B cell (primary cell): ENCODE measurements around the gene WASF2. TPM values are rescaled to one million over a fixed set of nuclear protein-coding genes. Genes with fewer than 3 reads are reported as not detected.

Experiments
- ATAC-seq: fragments of 200-7000 bp; cut with Tn5 transposase; one replicate; pipeline ENCODE4 v1.10.0; 2021; ENCODE audit warnings: low read depth, mild to moderate bottlenecking, moderate number of reproducible peaks, moderate library complexity
- CTCF ChIA-PET: fragments of 350-600 bp; sonication (Branson Sonifier 250); formaldehyde crosslinking; loops from one replicate; lab custom pipeline; 2021; ENCODE audit warnings: antibody characterized with exemption, inconsistent platforms; lab: Charles Lee
- POLR2A ChIA-PET: fragments of 350-600 bp; sonication (Branson Sonifier 250); formaldehyde crosslinking; loops from one replicate; lab custom pipeline; 2021; ENCODE audit warnings: antibody characterized with exemption; lab: Charles Lee
- DNase-seq: peaks from one replicate; pipeline ENCODE4 v3.0.0; 2013
- H2AFZ ChIP-seq: 2 replicates; pipeline ENCODE4 v1.6.1; 2012; ENCODE audit warnings: mild to moderate bottlenecking, low read depth, low read length; ENCODE audit not compliant: insufficient read depth, poor library complexity, severe bottlenecking
- H3K27ac ChIP-seq, 2 donors: 1 replicate in 1 of 2; 2 replicates in 1 of 2; pipeline ENCODE4 v1.5.1; 2012 to 2013; ENCODE audit warnings: low read length in 2 of 2, mild to moderate bottlenecking in 2 of 2, moderate library complexity in 1 of 2
- H3K27me3 ChIP-seq, 4 experiments: fragments of 200-600 bp in 1 of 4; sonication (generic) in 1 of 4; replicated peaks in 1 of 4; 1 replicate in 2 of 4; 2 replicates in 2 of 4; pipeline versions ENCODE4 v1.6.1 to v1.7.0; 2013 to 2016; ENCODE audit warnings: low read length in 3 of 4, mild to moderate bottlenecking in 2 of 4, mixed read lengths in 1 of 4, moderate library complexity in 1 of 4; ENCODE audit not compliant: insufficient read depth in 4 of 4, control insufficient read depth in 3 of 4; ENCODE audit errors: control extremely low read depth in 1 of 4
- H3K36me3 ChIP-seq, 2 experiments: replicated peaks in 1 of 2; 1 replicate in 1 of 2; 2 replicates in 1 of 2; pipeline versions ENCODE4 v1.6.1 to v1.7.1; 2013; ENCODE audit warnings: low read length in 1 of 2; ENCODE audit not compliant: insufficient read depth in 2 of 2, control insufficient read depth in 1 of 2; ENCODE audit errors: control extremely low read depth in 1 of 2, extremely low read depth in 1 of 2
- H3K4me1 ChIP-seq, 2 donors: fragments of 200-600 bp in 1 of 2; sonication (generic) in 1 of 2; 1 replicate in 1 of 2; 2 replicates in 1 of 2; pipeline versions ENCODE4 v1.5.1 to v1.6.1; 2013 to 2017; ENCODE audit warnings: low read length in 2 of 2; ENCODE audit not compliant: control insufficient read depth in 2 of 2, insufficient read depth in 2 of 2
- H3K4me2 ChIP-seq: replicated peaks from 2 replicates; pipeline ENCODE3; 2012; ENCODE audit warnings: mild to moderate bottlenecking, low read depth, low read length; ENCODE audit not compliant: poor library complexity, severe bottlenecking
- H3K4me3 ChIP-seq, 5 experiments: fragments of 200-600 bp in 1 of 5; sonication (generic) in 1 of 5; 1 replicate in 3 of 5; 2 replicates in 2 of 5; pipeline versions ENCODE4 v1.5.1 to v1.7.0; 2011 to 2016; ENCODE audit warnings: low read length in 4 of 5, mild to moderate bottlenecking in 4 of 5, low read depth in 2 of 5, control low read depth in 1 of 5, moderate library complexity in 1 of 5; ENCODE audit not compliant: insufficient read depth in 1 of 5; ENCODE audit errors: control extremely low read depth in 1 of 5, extremely low read depth in 1 of 5
- H3K79me2 ChIP-seq: fragments of 200-600 bp; sonication (generic); one replicate; pipeline ENCODE4 v1.6.0; 2016; ENCODE audit warnings: low read length; ENCODE audit not compliant: control insufficient read depth, insufficient read depth
- H3K9ac ChIP-seq: fragments of 200-600 bp; sonication (generic); 2 replicates; pipeline ENCODE4 v1.6.1; 2017; ENCODE audit warnings: mild to moderate bottlenecking, low read length, moderate library complexity
- H3K9me3 ChIP-seq, 3 donors: one replicate each; pipeline versions ENCODE4 v1.6.1 to v1.7.1; 2013; ENCODE audit warnings: low read length in 2 of 3; ENCODE audit not compliant: control insufficient read depth in 2 of 3, insufficient read depth in 1 of 3; ENCODE audit errors: control extremely low read depth in 1 of 3
- H4K20me1 ChIP-seq: 2 replicates; pipeline ENCODE4 v1.6.0; 2012; ENCODE audit warnings: mild to moderate bottlenecking, low read length; ENCODE audit not compliant: insufficient read depth, control insufficient read depth, poor library complexity, severe bottlenecking
- H3K27ac Mint-ChIP-seq: one replicate; pipeline ENCODE4 v1.8.0; 2021; ENCODE audit warnings: mixed read lengths
- H3K27me3 Mint-ChIP-seq: one replicate; pipeline ENCODE4 v1.8.0; 2021; ENCODE audit warnings: mixed read lengths
- H3K4me1 Mint-ChIP-seq: one replicate; pipeline ENCODE4 v1.8.0; 2021; ENCODE audit warnings: mixed read lengths
- H3K4me3 Mint-ChIP-seq: one replicate; pipeline ENCODE4 v1.8.0; 2021; ENCODE audit warnings: mixed read lengths
- H3K9me3 Mint-ChIP-seq: one replicate; pipeline ENCODE4 v1.8.0; 2022; ENCODE audit warnings: mixed read lengths; ENCODE audit not compliant: insufficient read depth
- CTCF ChIP-seq: fragments of 200-600 bp; IDR thresholded peaks from one replicate; pipeline ENCODE4 v1.8.0; 2022; ENCODE audit warnings: antibody characterized with exemption, mild to moderate bottlenecking
- EZH2 ChIP-seq: IDR thresholded peaks from 2 replicates; pipeline ENCODE4 v1.6.1; 2012; ENCODE audit warnings: borderline replicate concordance, low read depth, mild to moderate bottlenecking, moderate library complexity, low read length; ENCODE audit not compliant: insufficient read depth, poor library complexity, severe bottlenecking
- WGBS: methylation state at CpG from one replicate; pipeline ENCODE4 v1.1.5; 2013; ENCODE audit warnings: missing lambda C conversion rate; ENCODE audit not compliant: insufficient coverage; 5-methylcytosine and 5-hydroxymethylcytosine counted together
- intact Hi-C: fragments of 100-400 bp; cut with micrococcal nuclease; formaldehyde crosslinking; loops from one replicate; pipeline ENCODE4 v1.10.0; 2022
- polyA plus RNA-seq: library from polyadenylated mRNA; depleted of rRNA; stranded (reverse); fragments of >200 nt; gene quantifications from 2 replicates; pipeline ENCODE4 v1.2.3, GENCODE V29; 2012
- total RNA-seq, 2 donors: library from RNA; stranded (reverse); fragments of 120-200 nt in 1 of 2; gene quantifications; 1 replicate in 1 of 2; 2 replicates in 1 of 2; pipeline versions ENCODE4 v1.2.3 to v1.2.4, GENCODE V29; 2013 to 2022

The WASF2 gene
- total and polyA plus RNA-seq, 2 donors (not counting 1 experiment from before 2014, with no cell fraction given), result 67.4 to 169 TPM

- H3K36me3 ChIP-seq, result no peaks in the 10 kb centered on the region
- ChIA-PET CTCF (interaction anchor here (0.5 to 8.5 kb wide), 19 partner anchors 9 to 303 kb away, joined by 3 to 74 read pairs (median 5); partner anchors contain the start of genes CD164L2, GPR3 and SYTL1), POLR2A (interaction anchor here (4.7 kb wide), 1 partner anchor 25 kb away, joined by 14 read pairs; the partner anchor contains the start of gene SYTL1)
- peak within 1 kb of the TSS; percentile 82 for H3K27ac Mint-ChIP-seq
- H3K27me3 Mint-ChIP-seq, result no peaks in the 10 kb centered on the region
- no peaks in the 10 kb centered on the region for H3K79me2 ChIP-seq
- peaks cover 59% of the 10 kb centered on the region for H3K4me1 Mint-ChIP-seq
- under 1% methylated on average over 65 of the region's 67 CpGs for WGBS
- no peak within 1 kb of the TSS for H3K27ac ChIP-seq
- intact Hi-C loops, result loop anchor here (5.0 kb wide), 1 partner anchor 44 kb away; the partner anchor contains the start of gene TMEM222
- H3K27me3 ChIP-seq, result no peaks in the 10 kb centered on the region
- peaks cover 33 to 52% of the 10 kb centered on the region in 2 donors for H3K4me1 ChIP-seq
- peak within 1 kb of the TSS; percentile 68 for H3K9ac ChIP-seq
- peak within 1 kb of the TSS in 4 of 5 experiments; percentile 59 to 74 (median 64) for H3K4me3 ChIP-seq
- no peaks in the 10 kb centered on the region for H3K9me3 Mint-ChIP-seq
- H2AFZ ChIP-seq, result peak within 1 kb of the TSS; percentile 75
- no peak for TF ChIP-seq EZH2
- TF ChIP-seq CTCF, result peak; percentile 25
- H4K20me1 ChIP-seq, result no peaks in the 10 kb centered on the region
- H3K4me3 Mint-ChIP-seq, result peak within 1 kb of the TSS; percentile 93
- ATAC-seq, result peak; percentile 32
- peak; percentile 68 for DNase-seq
- H3K9me3 ChIP-seq, result no peaks in the 10 kb centered on the region
- peak within 1 kb of the TSS; percentile 99 for H3K4me2 ChIP-seq
These were observed 123.4 kb downstream of the WASF2 start, which contains the start of gene MAP3K6 for GRCh38 chr1:27366411-27367159. Gene MAP3K6, minus strand, starts transcription at chr1:27366961. Its CDS starts 364 bp downstream, at chr1:27366597.
